Endothelial cell of umbilical vein (primary cell): Measurements from ENCODE around the gene UNKL. TPM values are rescaled to one million over a fixed set of nuclear protein-coding genes. Genes with fewer than 3 reads are reported as not detected.

Experiments used
- BruUV-seq: library from RNA; stranded (reverse); fragments of 400-500 nt; replicated peaks from 2 replicates; lab custom pipeline; 2021; lab: Mats Ljungman, UMichigan
- CTCF ChIA-PET: fragments of 300-600, 350-600 bp; sonication (Branson Sonifier 250); formaldehyde crosslinking; loops from one replicate; lab custom pipeline; 2021; ENCODE audit warnings: antibody characterized with exemption, inconsistent platforms; lab: Charles Lee
- POLR2A ChIA-PET: fragments of 300-600, 350-600 bp; sonication (Branson Sonifier 250); formaldehyde crosslinking; loops from one replicate; lab custom pipeline; 2021; ENCODE audit warnings: antibody characterized with exemption, inconsistent platforms; lab: Charles Lee
- DNase-seq: peaks from one replicate; pipeline ENCODE4 v3.0.0-alpha.2; 2011; ENCODE audit warnings: low read depth, low spot score
- FAIRE-seq: peaks from 2 replicates; lab custom pipeline; 2011; peaks lifted over from hg19 to GRCh38; lab: Jason Lieb, UNC
- H2AFZ ChIP-seq: 2 replicates; pipeline ENCODE4 v1.6.0; 2012; ENCODE audit warnings: low read depth, low read length, control low read depth, inconsistent platforms
- H3K27ac ChIP-seq: 2 replicates; pipeline ENCODE4 v1.5.1; 2011; ENCODE audit warnings: low read depth, mild to moderate bottlenecking, control low read depth, low read length, moderate library complexity; ENCODE audit not compliant: insufficient read depth
- H3K27me3 ChIP-seq, 2 experiments: 2 replicates each; pipeline versions ENCODE4 v1.6.0 to v1.6.1; 2011; ENCODE audit warnings: low read length in 2 of 2, mixed read lengths in 1 of 2; ENCODE audit not compliant: control insufficient read depth in 2 of 2, insufficient read depth in 2 of 2
- H3K36me3 ChIP-seq, 2 experiments: 2 replicates in 1 of 2; 3 replicates in 1 of 2; pipeline ENCODE4 v1.5.1; 2011; ENCODE audit warnings: low read length in 2 of 2, mild to moderate bottlenecking in 1 of 2, moderate library complexity in 1 of 2; ENCODE audit not compliant: control insufficient read depth in 2 of 2, insufficient read depth in 2 of 2; ENCODE audit errors: extremely low read depth in 1 of 2
- H3K4me1 ChIP-seq: 3 replicates; pipeline ENCODE4 v1.5.1; 2011; ENCODE audit warnings: mild to moderate bottlenecking, low read length; ENCODE audit not compliant: control insufficient read depth, insufficient read depth; ENCODE audit errors: extremely low read depth
- H3K4me2 ChIP-seq: 2 replicates; pipeline ENCODE4 v1.6.1; 2011; ENCODE audit warnings: low read length, control low read depth, mixed read lengths; ENCODE audit not compliant: insufficient read depth
- H3K4me3 ChIP-seq, 3 experiments: fragments of 200-600 bp in 1 of 3; sonication (generic), shearing (Covaris generic) in 1 of 3; replicated peaks in 1 of 3; 2 replicates each; pipeline ENCODE4 v1.5.1; 2011 to 2016; ENCODE audit warnings: control low read depth in 3 of 3, low read length in 3 of 3, mild to moderate bottlenecking in 2 of 3, inconsistent platforms in 1 of 3, low read depth in 1 of 3, moderate library complexity in 1 of 3; ENCODE audit not compliant: insufficient read depth in 1 of 3
- H3K79me2 ChIP-seq: 2 replicates; pipeline ENCODE4 v1.6.0; 2012; ENCODE audit warnings: low read length, inconsistent platforms; ENCODE audit not compliant: control insufficient read depth, insufficient read depth
- H3K9ac ChIP-seq: replicated peaks from 2 replicates; pipeline ENCODE3; 2011; ENCODE audit warnings: low read length, control low read depth; ENCODE audit not compliant: insufficient read depth; ENCODE audit errors: extremely low read depth
- H3K9me1 ChIP-seq: replicated peaks from 3 replicates; pipeline ENCODE4 v1.6.0; 2011; ENCODE audit warnings: mild to moderate bottlenecking, low read length; ENCODE audit not compliant: control insufficient read depth, insufficient read depth; ENCODE audit errors: extremely low read depth
- H3K9me3 ChIP-seq: replicated peaks from 2 replicates; pipeline ENCODE4 v1.5.1; 2012; ENCODE audit warnings: low read length, inconsistent platforms; ENCODE audit not compliant: control insufficient read depth, insufficient read depth
- H4K20me1 ChIP-seq: replicated peaks from 2 replicates; pipeline ENCODE3; 2011; ENCODE audit warnings: mild to moderate bottlenecking, low read length; ENCODE audit not compliant: control insufficient read depth, insufficient read depth; ENCODE audit errors: extremely low read depth
- FOS ChIP-seq: IDR thresholded peaks from 2 replicates; pipeline ENCODE4 v1.6.1; 2011; ENCODE audit warnings: mild to moderate bottlenecking, low read length, moderate library complexity, borderline replicate concordance; ENCODE audit not compliant: insufficient read depth
- GATA2 ChIP-seq: IDR thresholded peaks from 2 replicates; pipeline ENCODE4 v1.7.0; 2011; ENCODE audit warnings: low read depth, mild to moderate bottlenecking, moderate library complexity, mixed read lengths, low read length; ENCODE audit not compliant: insufficient read length, insufficient read depth
- JUN ChIP-seq: IDR thresholded peaks from 2 replicates; pipeline ENCODE4 v1.6.1; 2011; ENCODE audit warnings: borderline replicate concordance, low read depth; ENCODE audit not compliant: insufficient read length, insufficient read depth
- POLR2A ChIP-seq: IDR thresholded peaks from 2 replicates; pipeline ENCODE4 v1.6.1; 2012; ENCODE audit warnings: low read depth, mild to moderate bottlenecking, control low read depth, low read length
- POLR2AphosphoS5 ChIP-seq: IDR thresholded peaks from 2 replicates; pipeline ENCODE4 v1.6.1; 2012; ENCODE audit warnings: low read depth, mild to moderate bottlenecking, control low read depth, low read length, moderate library complexity; ENCODE audit not compliant: insufficient read depth
- dilution Hi-C: fragments of 300-500 bp; cut with MboI; formaldehyde crosslinking; loops from one replicate; pipeline ENCODE4 v1.15.0; 2019; ENCODE audit warnings: low sequenced_read_pairs; ENCODE audit not compliant: extremely low pct_ligation_motif_present
- intact Hi-C: fragments of 100-400 bp; cut with micrococcal nuclease; formaldehyde crosslinking; loops from one replicate; pipeline ENCODE4 v1.10.0; 2022
- polyA plus RNA-seq, 4 experiments: library from polyadenylated mRNA; depleted of rRNA in 3 of 4; stranded (reverse) in 3 of 4; unstranded in 1 of 4; fragments of >200 nt; gene quantifications; 2 replicates each; pipeline versions ENCODE4 v1.2.1 to v1.2.3, GENCODE V29; 2011 to 2012; ENCODE audit warnings: missing spikeins in 1 of 4
- total RNA-seq: library from RNA; stranded (reverse); gene quantifications from 2 replicates; pipeline ENCODE4 v1.2.3, GENCODE V29; 2021
- TF ChIP-seq, protein P1 (sequence below), 2 donors: IDR thresholded peaks; 1 replicate in 1 of 2; 2 replicates in 1 of 2; pipeline ENCODE4 v1.5.1; 2011; ENCODE audit warnings: low read length in 2 of 2, mild to moderate bottlenecking in 2 of 2, moderate library complexity in 2 of 2, control low read depth in 1 of 2, inconsistent platforms in 1 of 2, low read depth in 1 of 2; ENCODE audit not compliant: insufficient read depth in 1 of 2; ENCODE audit errors: extremely low read depth in 1 of 2
- TF ChIP-seq, protein P2 (sequence below): IDR thresholded peaks from 2 replicates; pipeline ENCODE4 v1.6.1; 2011; ENCODE audit not compliant: insufficient read depth, insufficient read length

The UNKL gene
- total and polyA plus RNA-seq, 2 donors (not counting 3 experiments of a cell fraction or from before 2014, with no cell fraction given) = 17.1 to 32.8 TPM

DNA sequence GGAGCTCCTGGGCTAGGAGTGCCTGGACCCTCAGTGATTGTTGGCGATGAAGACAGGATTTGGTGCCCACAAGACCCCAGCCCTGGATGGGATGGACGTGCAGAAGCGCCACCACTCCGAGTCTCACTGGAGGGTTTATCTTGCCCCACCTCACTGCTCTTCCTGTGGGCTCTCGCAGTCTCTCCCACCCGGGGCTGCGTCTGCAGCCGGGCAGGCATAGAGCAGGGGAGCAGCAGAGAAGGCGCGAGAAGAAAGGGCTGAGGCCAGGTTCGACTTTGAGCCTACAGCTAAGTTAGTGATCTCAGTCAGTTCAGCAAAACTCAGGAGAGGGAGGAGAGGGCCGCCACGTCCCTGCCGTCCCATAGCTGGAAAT lies 98.5 kb downstream of the UNKL start:
- Histone ChIP-seq H2AFZ (no peak overlapping the region), H3K79me2 (peaks cover 68% of the 10 kb centered on the region), H3K4me2 (no peak overlapping the region), H3K27ac (no peak overlapping the region), H3K4me1 (peaks cover 8% of the 10 kb centered on the region), H4K20me1 (no peaks in the 10 kb centered on the region), H3K9me1 (no peaks in the 10 kb centered on the region), H3K9ac (no peak overlapping the region), H3K27me3 (no peaks in the 10 kb centered on the region), H3K4me3 (no peak overlapping the region), H3K9me3 (no peaks in the 10 kb centered on the region), H3K36me3 (peaks cover 20 to 64% of the 10 kb centered on the region in 2 experiments)
- intact Hi-C loops (no loop called here), dilution Hi-C loops (no loop called here)
- ChIA-PET POLR2A (no interaction called here), CTCF (interaction anchor here (1.2 to 1.9 kb wide), 3 partner anchors 10 to 48 kb away, joined by 3 to 5 read pairs (median 4); no protein-coding TSS in a partner anchor)
- BruUV-seq = no TSS peak
- FAIRE-seq (no peak), DNase-seq (no peak)
- TF ChIP-seq, protein P1, sequence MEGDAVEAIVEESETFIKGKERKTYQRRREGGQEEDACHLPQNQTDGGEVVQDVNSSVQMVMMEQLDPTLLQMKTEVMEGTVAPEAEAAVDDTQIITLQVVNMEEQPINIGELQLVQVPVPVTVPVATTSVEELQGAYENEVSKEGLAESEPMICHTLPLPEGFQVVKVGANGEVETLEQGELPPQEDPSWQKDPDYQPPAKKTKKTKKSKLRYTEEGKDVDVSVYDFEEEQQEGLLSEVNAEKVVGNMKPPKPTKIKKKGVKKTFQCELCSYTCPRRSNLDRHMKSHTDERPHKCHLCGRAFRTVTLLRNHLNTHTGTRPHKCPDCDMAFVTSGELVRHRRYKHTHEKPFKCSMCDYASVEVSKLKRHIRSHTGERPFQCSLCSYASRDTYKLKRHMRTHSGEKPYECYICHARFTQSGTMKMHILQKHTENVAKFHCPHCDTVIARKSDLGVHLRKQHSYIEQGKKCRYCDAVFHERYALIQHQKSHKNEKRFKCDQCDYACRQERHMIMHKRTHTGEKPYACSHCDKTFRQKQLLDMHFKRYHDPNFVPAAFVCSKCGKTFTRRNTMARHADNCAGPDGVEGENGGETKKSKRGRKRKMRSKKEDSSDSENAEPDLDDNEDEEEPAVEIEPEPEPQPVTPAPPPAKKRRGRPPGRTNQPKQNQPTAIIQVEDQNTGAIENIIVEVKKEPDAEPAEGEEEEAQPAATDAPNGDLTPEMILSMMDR (IDR thresholded peaks at IDR 0.05; ENCODE audit: extremely low read depth in 1 of 2, insufficient read depth in 1 of 2, low read depth in 1 of 2, low read length in 2 of 2) = no peak
- no peak for TF ChIP-seq POLR2AphosphoS5
- TF ChIP-seq, protein P2, sequence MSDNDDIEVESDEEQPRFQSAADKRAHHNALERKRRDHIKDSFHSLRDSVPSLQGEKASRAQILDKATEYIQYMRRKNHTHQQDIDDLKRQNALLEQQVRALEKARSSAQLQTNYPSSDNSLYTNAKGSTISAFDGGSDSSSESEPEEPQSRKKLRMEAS = no peak
- no peak for TF ChIP-seq FOS
- no peak for TF ChIP-seq JUN
- no peak for TF ChIP-seq POLR2A
- TF ChIP-seq GATA2 = no peak
